ENCODE data around the gene EIF4E2. TPM values are rescaled to one million over a fixed set of nuclear protein-coding genes. Genes with fewer than 3 reads are reported as not detected.

EIF4E2 gene
- total RNA-seq, 6 experiments from 2014 or later, result 24.3 to 47.7 (median 42.0) TPM

- no peak for TF ChIP-seq POLR2A (IDR thresholded peaks at IDR 0.05)
- TF ChIP-seq CTCF (IDR thresholded peaks at IDR 0.05), result no peak
- Histone ChIP-seq H3K4me1 (peaks cover 0 to 8% (median 0%) of the 10 kb centered on the region in 4 donors), H3K27me3 (no peaks in the 10 kb centered on the region), H3K4me3 (peak overlapping the region; percentile 9 to 39 (median 37)), H3K27ac (no peak overlapping the region), H3K36me3 (no peaks in the 10 kb centered on the region), H3K9me3 (no peaks in the 10 kb centered on the region)
- intact Hi-C loops (cut with DNase I), result no loop called here
- peak in 1 of 3 donors; percentile 55 for DNase-seq
- 21% methylated on average over 9 of the region's 75 CpGs for WGBS (ENCODE audit: insufficient coverage, low coverage, low lambda C conversion rate, missing lambda C conversion rate)
- peak; percentile 46 to 70 (median 61) for ATAC-seq
Measured at GRCh38 chr2:232502911-232503808, 47.3 kb upstream of the EIF4E2 start.

GRCh38 chr2:232503809-232504323 lies 46.6 kb upstream of the EIF4E2 start:
- H3K9me3 ChIP-seq, result no peaks in the 10 kb centered on the region
- H3K4me1 ChIP-seq, result peaks cover 0 to 8% (median 0%) of the 10 kb centered on the region in 4 donors
- intact Hi-C loops (cut with DNase I), result no loop called here
- ATAC-seq, result no peak
- DNase-seq, result no peak
- no peaks in the 10 kb centered on the region for H3K27me3 ChIP-seq
- H3K27ac ChIP-seq, result no peak overlapping the region
- no peaks in the 10 kb centered on the region for H3K36me3 ChIP-seq
- WGBS (ENCODE audit: insufficient coverage, low coverage, low lambda C conversion rate, missing lambda C conversion rate), result 34% methylated on average over 14 of the region's 16 CpGs
- no peak overlapping the region for H3K4me3 ChIP-seq
- TF ChIP-seq POLR2A (IDR thresholded peaks at IDR 0.05), result no peak
- no peak for TF ChIP-seq CTCF (IDR thresholded peaks at IDR 0.05)

GRCh38 chr2:232504438-232504837 lies 46.1 kb upstream of the EIF4E2 start:
- no peak for TF ChIP-seq CTCF (IDR thresholded peaks at IDR 0.05)
- no peak for TF ChIP-seq POLR2A (IDR thresholded peaks at IDR 0.05)
- H3K36me3 ChIP-seq, result no peaks in the 10 kb centered on the region
- no peaks in the 10 kb centered on the region for H3K9me3 ChIP-seq
- no peak for DNase-seq
- no peak for ATAC-seq
- no peaks in the 10 kb centered on the region for H3K27me3 ChIP-seq
- intact Hi-C loops (cut with DNase I), result no loop called here
- no peak overlapping the region for H3K4me3 ChIP-seq
- 100% methylated on average over 1 of the region's 2 CpGs for WGBS (ENCODE audit: insufficient coverage, low coverage, low lambda C conversion rate, missing lambda C conversion rate)
- no peak overlapping the region for H3K27ac ChIP-seq
- peaks cover 0 to 8% (median 0%) of the 10 kb centered on the region in 4 donors for H3K4me1 ChIP-seq

- H3K36me3 ChIP-seq, result no peaks in the 10 kb centered on the region
- no peaks in the 10 kb centered on the region for H3K9me3 ChIP-seq
- no peak overlapping the region for H3K27ac ChIP-seq
- ATAC-seq (no peak), DNase-seq (no peak)
- TF ChIP-seq POLR2A (IDR thresholded peaks at IDR 0.05) (no peak), CTCF (IDR thresholded peaks at IDR 0.05) (no peak)
- H3K4me3 ChIP-seq, result no peak overlapping the region
- no peaks in the 10 kb centered on the region for H3K27me3 ChIP-seq
- H3K4me1 ChIP-seq, result peaks cover 0 to 8% (median 0%) of the 10 kb centered on the region in 4 donors
- intact Hi-C loops (cut with DNase I), result no loop called here
- 41% methylated on average over 7 of the region's 10 CpGs for WGBS (ENCODE audit: insufficient coverage, low coverage, low lambda C conversion rate, missing lambda C conversion rate)
Measured at GRCh38 chr2:232505856-232506255, 44.6 kb upstream of the EIF4E2 start.

All from right lobe of liver (tissue), 6 donors.